ENCODE results near the gene TADA3.
A peak's percentile ranks its signal among the peaks of the same experiment; 100 is the strongest.

TADA3 gene

GRCh38 chr3:9780910-9781309 lies 11.4 kb downstream of the TADA3 start:
- H3K79me2 ChIP-seq (ENCODE audit: control insufficient read depth, low read length) = no peaks in the 10 kb centered on the region
- H3K4me3 ChIP-seq (ENCODE audit: low read length) = peak overlapping the region; percentile 70
- TF ChIP-seq CTCF (IDR thresholded peaks at IDR 0.05; ENCODE audit: low read depth, low read length, poor library complexity, severe bottlenecking) (no peak), EZH2phosphoT487 (IDR thresholded peaks at IDR 0.05; ENCODE audit: borderline replicate concordance, low read length) (no peak)
- peak overlapping the region; percentile 99 for H3K27ac ChIP-seq (ENCODE audit: low read depth, low read length)
- peaks cover 68% of the 10 kb centered on the region for H3K4me1 ChIP-seq (ENCODE audit: control insufficient read depth, low read length)
- H3K4me2 ChIP-seq (ENCODE audit: low read length) = peak overlapping the region; percentile 95
- H3K27me3 ChIP-seq (ENCODE audit: control insufficient read depth, low read length) = no peaks in the 10 kb centered on the region
- H4K20me1 ChIP-seq (ENCODE audit: control insufficient read depth, insufficient read depth, low read depth, low read length) = no peaks in the 10 kb centered on the region
- no peaks in the 10 kb centered on the region for H3K9me2 ChIP-seq (replicated peaks; ENCODE audit: control insufficient read depth, low read length)
- peaks cover 31% of the 10 kb centered on the region for H3F3A ChIP-seq (ENCODE audit: control insufficient read depth, insufficient read depth)
- H3K36me3 ChIP-seq (ENCODE audit: control insufficient read depth, low read length) = peaks cover 43% of the 10 kb centered on the region
- no peaks in the 10 kb centered on the region for H3K9me3 ChIP-seq (ENCODE audit: control insufficient read depth, insufficient read depth, low read length)

GRCh38 chr3:9780458-9780812 lies 11.8 kb downstream of the TADA3 start:
- H3K9me3 ChIP-seq (ENCODE audit: control insufficient read depth, insufficient read depth, low read length) = no peaks in the 10 kb centered on the region
- H3K36me3 ChIP-seq (ENCODE audit: control insufficient read depth, low read length) = peaks cover 40% of the 10 kb centered on the region
- H3F3A ChIP-seq (ENCODE audit: control insufficient read depth, insufficient read depth) = peaks cover 31% of the 10 kb centered on the region
- TF ChIP-seq CTCF (IDR thresholded peaks at IDR 0.05; ENCODE audit: low read depth, low read length, poor library complexity, severe bottlenecking) = no peak
- peak overlapping the region; percentile 95 for H3K4me2 ChIP-seq (ENCODE audit: low read length)
- peaks cover 70% of the 10 kb centered on the region for H3K4me1 ChIP-seq (ENCODE audit: control insufficient read depth, low read length)
- no peaks in the 10 kb centered on the region for H4K20me1 ChIP-seq (ENCODE audit: control insufficient read depth, insufficient read depth, low read depth, low read length)
- peak overlapping the region; percentile 70 for H3K4me3 ChIP-seq (ENCODE audit: low read length)
- H3K79me2 ChIP-seq (ENCODE audit: control insufficient read depth, low read length) = no peaks in the 10 kb centered on the region
- peak overlapping the region; percentile 99 for H3K27ac ChIP-seq (ENCODE audit: low read depth, low read length)
- no peaks in the 10 kb centered on the region for H3K27me3 ChIP-seq (ENCODE audit: control insufficient read depth, low read length)
- H3K9me2 ChIP-seq (replicated peaks; ENCODE audit: control insufficient read depth, low read length) = no peaks in the 10 kb centered on the region

GRCh38 chr3:9779721-9780457 lies 12.4 kb downstream of the TADA3 start:
- Histone ChIP-seq H3K9me2 (replicated peaks; ENCODE audit: control insufficient read depth, low read length) (no peaks in the 10 kb centered on the region), H4K20me1 (ENCODE audit: control insufficient read depth, insufficient read depth, low read depth, low read length) (no peaks in the 10 kb centered on the region), H3F3A (ENCODE audit: control insufficient read depth, insufficient read depth) (peaks cover 29% of the 10 kb centered on the region), H3K36me3 (ENCODE audit: control insufficient read depth, low read length) (peaks cover 35% of the 10 kb centered on the region), H3K27me3 (ENCODE audit: control insufficient read depth, low read length) (no peaks in the 10 kb centered on the region), H3K27ac (ENCODE audit: low read depth, low read length) (peak overlapping the region; percentile 99), H3K9me3 (ENCODE audit: control insufficient read depth, insufficient read depth, low read length) (no peaks in the 10 kb centered on the region), H3K4me1 (ENCODE audit: control insufficient read depth, low read length) (peaks cover 70% of the 10 kb centered on the region), H3K79me2 (ENCODE audit: control insufficient read depth, low read length) (no peaks in the 10 kb centered on the region), H3K4me3 (ENCODE audit: low read length) (peak overlapping the region; percentile 70), H3K4me2 (ENCODE audit: low read length) (peak overlapping the region; percentile 95)
- TF ChIP-seq EZH2phosphoT487 (IDR thresholded peaks at IDR 0.05; ENCODE audit: borderline replicate concordance, low read length) (no peak), CTCF (IDR thresholded peaks at IDR 0.05; ENCODE audit: low read depth, low read length, poor library complexity, severe bottlenecking) (no peak)

All from DOHH2 (cell line).